ENCODE measurements around the gene CIB1.

CIB1 gene

GRCh38 chr15:90223441-90224165, 10.1 kb downstream of the CIB1 start:
- no peak for TF ChIP-seq CTCF (IDR thresholded peaks at IDR 0.05; ENCODE audit: low read depth, low read length)
- no peak for DNase-seq (ENCODE audit: low read depth, low spot score)
- no peak overlapping the region for H3K4me3 ChIP-seq (ENCODE audit: low read depth, low read length)
- in situ Hi-C loops (cut with HindIII; ENCODE audit: low sequenced_read_pairs): no loop called here

GRCh38 chr15:90222547-90222946, 11.2 kb downstream of the CIB1 start:
- no peak for TF ChIP-seq CTCF (IDR thresholded peaks at IDR 0.05; ENCODE audit: low read depth, low read length)
- in situ Hi-C loops (cut with HindIII; ENCODE audit: low sequenced_read_pairs): no loop called here
- DNase-seq (ENCODE audit: low read depth, low spot score): no peak
- H3K4me3 ChIP-seq (ENCODE audit: low read depth, low read length): no peak overlapping the region

DNA sequence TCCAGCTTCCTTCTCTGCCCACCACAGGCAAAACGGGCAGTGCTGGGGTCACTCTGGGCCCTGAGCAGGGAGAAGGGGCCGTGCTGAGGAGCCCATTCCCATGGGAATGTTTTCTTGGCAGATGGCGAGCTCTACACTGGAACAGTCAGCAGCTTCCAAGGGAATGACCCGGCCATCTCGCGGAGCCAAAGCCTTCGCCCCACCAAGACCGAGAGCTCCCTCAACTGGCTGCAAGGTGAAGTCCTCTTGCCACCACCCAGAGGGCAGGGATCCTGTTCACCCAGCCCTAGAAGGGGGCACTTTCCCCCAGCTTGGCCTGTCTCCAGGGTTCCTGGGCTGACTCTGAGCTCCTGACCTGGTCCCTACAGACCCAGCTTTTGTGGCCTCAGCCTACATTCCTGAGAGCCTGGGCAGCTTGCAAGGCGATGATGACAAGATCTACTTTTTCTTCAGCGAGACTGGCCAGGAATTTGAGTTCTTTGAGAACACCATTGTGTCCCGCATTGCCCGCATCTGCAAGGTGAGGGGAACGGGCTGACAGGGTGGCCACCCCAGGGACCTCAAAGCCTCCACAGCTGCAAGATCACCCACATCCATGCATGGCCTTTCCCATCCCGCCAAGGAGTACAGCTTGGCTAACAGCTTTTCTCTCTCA, 12.4 kb downstream of the CIB1 start:
- no peak overlapping the region for H3K4me3 ChIP-seq (ENCODE audit: low read depth, low read length)
- in situ Hi-C loops (cut with HindIII; ENCODE audit: low sequenced_read_pairs): no loop called here
- DNase-seq (ENCODE audit: low read depth, low spot score): peak; percentile 74
- peak; percentile 88 for TF ChIP-seq CTCF (IDR thresholded peaks at IDR 0.05; ENCODE audit: low read depth, low read length)

- peak; percentile 82 for TF ChIP-seq CTCF (IDR thresholded peaks at IDR 0.05; ENCODE audit: low read depth, low read length)
- H3K4me3 ChIP-seq (ENCODE audit: low read depth, low read length): no peak overlapping the region
- no peak for DNase-seq (ENCODE audit: low read depth, low spot score)
- in situ Hi-C loops (cut with HindIII; ENCODE audit: low sequenced_read_pairs): no loop called here
These were observed 14.2 kb downstream of the CIB1 start for GRCh38 chr15:90219421-90220141.

- no peak overlapping the region for H3K4me3 ChIP-seq (ENCODE audit: low read depth, low read length)
- no peak for DNase-seq (ENCODE audit: low read depth, low spot score)
- in situ Hi-C loops (cut with HindIII; ENCODE audit: low sequenced_read_pairs): no loop called here
- no peak for TF ChIP-seq CTCF (IDR thresholded peaks at IDR 0.05; ENCODE audit: low read depth, low read length)
These were observed 15.9 kb downstream of the CIB1 start for GRCh38 chr15:90217671-90218394.

DNA sequence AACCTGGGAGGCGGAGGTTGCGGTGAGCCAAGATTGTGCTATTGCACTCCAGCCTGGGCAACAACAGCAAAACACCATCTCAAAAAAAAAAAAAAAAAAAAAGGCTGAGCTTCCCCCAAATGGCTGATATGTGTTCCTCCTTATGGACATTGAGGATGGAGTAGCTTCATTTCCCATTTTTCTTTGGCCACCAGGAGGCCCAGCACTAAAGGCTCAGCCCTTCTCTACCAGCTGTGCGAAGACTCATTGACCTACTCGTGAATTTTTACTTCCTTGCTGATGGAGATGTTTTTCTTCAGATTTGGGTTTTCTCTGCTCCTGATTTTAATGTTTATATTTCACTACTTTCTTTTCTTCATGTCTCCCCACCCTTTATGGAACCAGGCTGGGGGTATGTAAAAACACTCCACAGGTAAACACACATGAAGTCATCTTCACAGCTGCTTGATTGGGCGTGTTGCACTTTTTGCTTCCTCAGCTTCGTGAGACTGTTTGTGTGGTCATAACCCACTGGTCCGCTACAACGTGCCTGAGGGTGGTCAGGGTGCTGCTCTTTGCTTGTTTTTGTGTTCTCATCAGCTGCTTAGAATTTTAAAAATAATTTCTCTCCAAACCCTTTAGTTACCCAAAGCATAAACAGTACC, 19.1 kb downstream of the CIB1 start:
- no peak for DNase-seq (ENCODE audit: low read depth, low spot score)
- H3K4me3 ChIP-seq (ENCODE audit: low read depth, low read length): no peak overlapping the region
- peak; percentile 46 for TF ChIP-seq CTCF (IDR thresholded peaks at IDR 0.05; ENCODE audit: low read depth, low read length)
- in situ Hi-C loops (cut with HindIII; ENCODE audit: low sequenced_read_pairs): no loop called here

Measured in astrocyte of the spinal cord (primary cell).